ENCODE measurements around the gene PPP1R1C.

PPP1R1C gene

DNA sequence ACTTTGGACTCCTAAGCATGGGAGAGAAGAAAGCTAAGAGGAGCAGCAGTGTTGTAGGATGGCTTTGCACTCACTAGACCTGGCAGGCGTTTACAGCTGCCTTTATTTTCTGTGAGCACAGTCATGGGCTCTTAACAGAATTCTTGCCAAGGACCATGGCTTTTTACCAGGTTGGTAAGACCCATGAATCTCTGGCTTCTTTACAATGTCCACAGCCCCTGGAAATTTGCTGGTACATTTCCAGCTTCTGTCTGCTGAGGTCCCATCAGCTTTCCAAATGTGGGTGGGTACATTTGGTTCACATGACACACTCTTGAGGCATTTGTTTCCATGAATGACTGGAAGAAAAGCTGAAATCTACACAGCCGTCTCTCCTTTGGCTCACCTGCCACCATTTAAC lies 162.7 kb downstream of the PPP1R1C start:
- H3K36me3 ChIP-seq (replicated peaks), result no peaks in the 10 kb centered on the region
- H3K27me3 ChIP-seq (ENCODE audit: low read depth), result no peaks in the 10 kb centered on the region
- peaks cover 14% of the 10 kb centered on the region for H3K4me1 ChIP-seq
- no peak overlapping the region for H3K4me3 ChIP-seq
- in situ Hi-C loops (cut with MboI; ENCODE audit: low sequenced_read_pairs), result no loop called here
- no peaks in the 10 kb centered on the region for H3K9me3 ChIP-seq
- no peak for DNase-seq (ENCODE audit: low spot score in 2 of 2)

DNA sequence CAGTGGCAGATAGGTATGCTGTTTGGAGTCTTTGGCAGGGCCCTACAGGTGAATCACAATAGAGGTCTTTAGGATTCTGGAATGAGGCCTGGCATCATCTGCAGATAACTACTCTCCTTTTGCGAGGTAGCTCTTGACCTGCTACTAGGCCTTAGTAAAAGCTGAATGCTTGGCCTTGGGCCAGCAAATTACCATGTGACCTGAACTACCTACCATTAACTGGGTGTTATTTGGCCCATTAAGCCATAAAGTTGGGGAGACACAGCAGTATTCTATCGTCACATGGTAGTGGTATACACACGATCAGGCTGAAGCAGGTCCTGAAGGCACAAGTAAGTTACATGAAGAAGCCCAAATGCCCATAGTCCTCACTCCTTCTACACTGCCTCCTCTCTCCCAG lies 178.2 kb downstream of the PPP1R1C start:
- H3K27me3 ChIP-seq (ENCODE audit: low read depth), result no peaks in the 10 kb centered on the region
- DNase-seq (ENCODE audit: low spot score in 2 of 2), result no peak

DNA sequence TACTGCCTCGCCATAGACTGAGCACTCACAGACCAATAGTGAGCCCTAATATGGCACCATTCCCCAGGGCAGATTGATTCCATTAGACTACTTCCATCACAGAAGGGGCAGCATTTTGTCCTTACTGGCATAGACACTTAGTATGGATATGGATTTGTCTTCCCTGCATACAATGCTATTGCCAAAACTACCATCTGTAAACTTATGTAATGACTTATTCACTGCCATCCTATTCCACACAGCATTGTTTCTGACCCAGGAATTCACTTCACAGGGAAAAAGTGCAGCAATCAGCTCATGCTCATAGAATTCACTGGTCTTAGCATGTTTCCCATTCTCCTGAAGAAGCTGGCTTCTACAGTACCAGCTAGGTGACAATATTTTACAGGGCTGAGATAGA lies 179.0 kb downstream of the PPP1R1C start:
- Histone ChIP-seq H3K4me3 (no peak overlapping the region), H3K9me3 (no peaks in the 10 kb centered on the region), H3K4me1 (no peaks in the 10 kb centered on the region), H3K27me3 (ENCODE audit: low read depth) (no peaks in the 10 kb centered on the region), H3K36me3 (replicated peaks) (no peaks in the 10 kb centered on the region)
- no peak for DNase-seq (ENCODE audit: low spot score in 2 of 2)
- in situ Hi-C loops (cut with MboI; ENCODE audit: low sequenced_read_pairs), result no loop called here

More for the DNA sequence above, 178.2 kb downstream of the PPP1R1C start:
- H3K4me3 ChIP-seq, result no peak overlapping the region
- in situ Hi-C loops (cut with MboI; ENCODE audit: low sequenced_read_pairs), result no loop called here
- H3K4me1 ChIP-seq, result no peaks in the 10 kb centered on the region
- H3K36me3 ChIP-seq (replicated peaks), result no peaks in the 10 kb centered on the region
- H3K9me3 ChIP-seq, result no peaks in the 10 kb centered on the region

DNA sequence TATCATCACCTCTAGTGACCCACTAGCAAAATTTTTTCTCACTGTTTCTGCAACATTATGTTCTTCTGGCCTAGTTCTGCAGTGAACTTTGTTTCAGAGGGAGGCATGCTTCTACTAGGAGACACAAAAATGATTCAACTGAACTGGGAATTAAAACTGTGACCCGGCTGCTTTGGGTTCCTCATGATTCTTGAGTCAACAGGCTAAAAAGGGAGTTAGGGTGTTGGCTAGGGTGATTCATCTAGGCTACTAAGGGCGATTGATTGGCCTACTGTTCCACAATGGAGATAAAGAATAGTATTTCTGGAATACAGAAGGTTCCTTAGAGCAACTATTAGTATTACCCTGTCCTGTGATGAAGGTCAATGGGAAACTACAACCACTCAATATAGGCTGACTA lies 179.5 kb downstream of the PPP1R1C start:
- no peak for DNase-seq (ENCODE audit: low spot score in 2 of 2)
- Histone ChIP-seq H3K4me1 (no peaks in the 10 kb centered on the region), H3K27me3 (ENCODE audit: low read depth) (no peaks in the 10 kb centered on the region), H3K9me3 (no peaks in the 10 kb centered on the region), H3K4me3 (no peak overlapping the region), H3K36me3 (replicated peaks) (no peaks in the 10 kb centered on the region)
- in situ Hi-C loops (cut with MboI; ENCODE audit: low sequenced_read_pairs), result no loop called here

DNA sequence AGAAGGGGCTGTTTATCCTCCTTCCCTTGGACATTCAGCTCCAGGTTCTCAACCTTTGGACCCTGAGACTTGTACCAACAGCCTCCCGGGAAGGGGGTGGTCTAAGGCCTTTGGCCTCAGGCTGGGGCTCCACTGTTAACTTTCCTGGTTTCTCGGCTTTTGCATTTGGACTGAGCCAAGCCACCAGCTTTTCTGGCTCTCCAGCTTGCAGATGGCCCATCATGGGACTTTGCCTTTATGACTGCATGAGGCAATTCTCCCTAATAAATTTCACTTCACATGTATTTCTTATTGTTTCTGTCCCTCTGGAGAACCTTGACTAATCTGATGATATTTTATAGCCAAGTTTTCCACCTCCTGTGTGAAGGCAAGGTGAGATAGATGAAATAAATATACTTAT lies 180.8 kb downstream of the PPP1R1C start:
- Histone ChIP-seq H3K4me3 (no peak overlapping the region), H3K27me3 (ENCODE audit: low read depth) (no peaks in the 10 kb centered on the region), H3K9me3 (no peaks in the 10 kb centered on the region), H3K4me1 (no peaks in the 10 kb centered on the region), H3K36me3 (replicated peaks) (no peaks in the 10 kb centered on the region)
- no peak for DNase-seq (ENCODE audit: low spot score in 2 of 2)
- in situ Hi-C loops (cut with MboI; ENCODE audit: low sequenced_read_pairs), result no loop called here

DNA sequence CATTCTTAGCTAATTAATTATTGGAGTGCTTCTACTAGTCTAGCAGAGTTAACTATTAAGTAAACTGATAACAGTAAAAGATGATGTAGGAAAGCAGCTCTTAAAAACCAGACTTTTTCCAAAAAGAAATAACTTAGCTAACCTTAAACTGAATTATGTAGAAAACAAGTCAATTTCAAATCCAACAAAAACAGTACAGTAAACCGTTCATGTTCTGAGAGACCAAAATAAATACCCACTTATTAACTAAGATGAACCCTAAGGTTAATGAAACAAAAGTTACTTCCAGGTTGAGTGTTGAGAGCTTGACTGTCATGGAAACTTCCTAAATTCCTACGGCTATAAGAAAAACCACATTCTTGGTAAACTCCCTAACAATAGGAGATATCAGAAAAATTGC lies 181.2 kb downstream of the PPP1R1C start:
- Histone ChIP-seq H3K36me3 (replicated peaks) (no peaks in the 10 kb centered on the region), H3K4me3 (no peak overlapping the region), H3K4me1 (no peaks in the 10 kb centered on the region), H3K9me3 (no peaks in the 10 kb centered on the region), H3K27me3 (ENCODE audit: low read depth) (no peaks in the 10 kb centered on the region)
- in situ Hi-C loops (cut with MboI; ENCODE audit: low sequenced_read_pairs), result no loop called here
- no peak for DNase-seq (ENCODE audit: low spot score in 2 of 2)

Measured in HAP-1 (cell line).